GM21515 (cell line): ENCODE results near the gene HLA-DPB1.

Experiments used
- ATAC-seq: cut with Tn5 transposase; IDR thresholded peaks from one replicate; pipeline ENCODE4 v1.9.1; 2021; ENCODE audit not compliant: unreplicated experiment

HLA-DPB1 gene

GRCh38 chr6:33128318-33128717 lies 52.5 kb downstream of the HLA-DPB1 start:
- ATAC-seq: no peak

DNA sequence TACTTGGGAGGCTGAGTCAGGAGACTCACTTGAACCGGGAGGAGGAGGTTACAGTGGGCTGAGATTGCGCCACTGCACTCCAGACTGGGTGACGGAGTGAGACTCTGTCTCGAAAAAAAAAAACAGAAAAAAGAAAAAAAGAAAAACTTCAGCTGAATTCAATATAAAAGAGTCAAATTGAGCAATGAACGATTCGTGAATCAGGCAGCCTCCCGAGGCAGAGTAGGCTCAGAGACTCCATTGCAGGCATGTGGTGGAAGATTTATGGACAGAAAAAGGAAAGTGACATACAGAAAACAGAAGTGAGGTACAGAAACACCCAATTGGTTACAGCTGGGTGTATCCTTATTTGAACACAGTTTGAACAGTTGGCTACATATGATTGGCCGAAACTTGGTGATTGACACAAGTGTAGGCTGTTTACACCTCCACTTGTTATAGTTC lies 56.3 kb downstream of the HLA-DPB1 start:
- ATAC-seq: no peak

- ATAC-seq: no peak
Measured at GRCh38 chr6:33136310-33136900, 60.6 kb downstream of the HLA-DPB1 start.
